Suprapubic skin (tissue), 3 donors: ENCODE data around the gene ANKRD12.

Experiments used
- CTCF ChIP-seq, 2 donors: fragments of 200-600 bp in 1 of 2; fragments of 450-650 bp in 1 of 2; sonication (generic) in 1 of 2; IDR thresholded peaks; one replicate each; pipeline ENCODE4 v1.5.1; 2016 to 2019; ENCODE audit warnings: antibody characterized with exemption in 2 of 2, mild to moderate bottlenecking in 1 of 2, moderate library complexity in 1 of 2
- EP300 ChIP-seq: sonication (generic); formaldehyde crosslinking; IDR thresholded peaks from one replicate; pipeline ENCODE4 v1.6.1; 2017; ENCODE audit warnings: antibody characterized with exemption

GRCh38 chr18:9115984-9116383 lies 20.6 kb upstream of the ANKRD12 start:
- TF ChIP-seq CTCF (IDR thresholded peaks at IDR 0.05) (no peak), EP300 (no peak)
